SH-SY5Y (cell line): ENCODE results near the gene PLEKHA6.

Experiments
- GATA2 ChIP-seq: IDR thresholded peaks from 2 replicates; pipeline ENCODE4 v1.6.1; 2011; ENCODE audit warnings: mild to moderate bottlenecking, low read depth, low read length
- GATA3 ChIP-seq: IDR thresholded peaks from 2 replicates; pipeline ENCODE4 v1.6.1; 2011; ENCODE audit warnings: low read depth, mild to moderate bottlenecking, low read length, moderate library complexity

DNA sequence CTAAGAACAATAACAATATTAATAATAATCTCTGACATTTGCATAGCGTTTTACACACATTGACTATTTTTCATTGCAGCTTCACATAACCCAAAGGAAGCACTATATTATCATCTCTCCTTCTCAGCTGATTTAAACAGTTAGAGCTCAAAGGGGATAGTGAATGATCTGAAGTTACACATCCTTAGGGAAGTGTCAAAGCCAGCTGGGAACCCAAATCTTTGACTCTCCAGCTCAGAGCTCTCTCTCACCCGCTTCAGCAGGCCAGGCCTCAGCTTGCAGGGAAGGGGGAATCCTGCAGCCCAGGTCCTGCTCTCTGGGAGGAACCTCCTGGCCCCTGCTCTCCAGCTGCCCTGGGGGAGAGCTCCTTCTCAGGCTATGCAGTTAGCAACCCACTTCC, 26.3 kb downstream of the PLEKHA6 start:
- TF ChIP-seq GATA3 (no peak), GATA2 (no peak)
